ENCODE results near the gene SMOC2. TPM values are rescaled to one million over a fixed set of nuclear protein-coding genes. Genes with fewer than 3 reads are reported as not detected.

The SMOC2 gene
- total RNA-seq, 1 experiment from 2014 or later: 2.1 TPM

DNA sequence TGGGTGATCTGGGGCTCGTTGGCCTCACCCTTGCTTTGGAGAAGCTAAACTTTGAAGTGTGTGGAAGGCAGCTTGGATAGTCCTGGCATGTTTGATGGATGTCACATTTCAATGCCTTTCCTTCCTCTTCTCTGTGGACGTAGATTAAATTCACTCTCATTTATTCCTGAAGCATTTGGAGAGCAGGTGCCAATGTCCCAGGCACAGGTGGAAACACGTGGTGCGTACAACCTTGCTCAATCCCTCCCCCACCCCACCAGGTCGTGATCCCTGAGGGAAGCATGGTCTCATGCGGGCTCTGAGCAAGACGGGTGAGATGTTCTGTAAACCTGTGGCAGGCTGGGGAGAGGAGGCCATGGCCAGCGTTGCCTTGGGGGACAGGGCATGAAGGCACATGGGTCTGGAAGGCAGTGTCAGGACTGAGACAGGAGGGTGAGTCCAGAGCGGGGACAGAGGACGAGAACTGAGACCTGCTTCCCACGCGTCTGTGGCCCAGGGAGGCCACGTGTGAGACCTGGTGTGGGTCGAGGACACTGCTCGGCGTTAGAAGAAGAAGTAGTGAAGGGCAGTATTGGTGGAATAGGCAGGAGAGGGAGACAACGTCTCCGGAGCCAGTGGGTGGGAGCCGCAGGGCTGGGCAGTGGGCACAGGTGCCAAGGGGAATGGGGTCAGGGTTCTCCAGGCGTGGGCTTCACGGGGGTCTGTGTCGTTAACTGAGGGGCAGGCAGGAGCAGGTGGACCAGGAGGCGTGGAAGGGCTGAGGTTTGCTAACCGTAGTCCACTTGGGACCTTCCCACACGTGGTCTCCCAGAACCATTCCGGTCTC lies 34.4 kb downstream of the SMOC2 start:
- Histone ChIP-seq H3K27me3 (ENCODE audit: insufficient read depth, low read length) (no peaks in the 10 kb centered on the region), H2BK20ac (ENCODE audit: low read depth, low read length, poor library complexity, severe bottlenecking) (no peak overlapping the region), H2AK5ac (ENCODE audit: insufficient read length, low read length) (no peak overlapping the region), H3K4me1 (ENCODE audit: insufficient read depth, low read length) (no peaks in the 10 kb centered on the region), H2BK5ac (ENCODE audit: insufficient read length, low read length) (no peak overlapping the region), H4K5ac (ENCODE audit: insufficient read length, low read depth, low read length) (no peak overlapping the region), H3K4me2 (ENCODE audit: insufficient read depth, insufficient read length, low read length) (no peak overlapping the region), H3K4ac (ENCODE audit: low read depth, low read length) (no peak overlapping the region), H2BK12ac (ENCODE audit: insufficient read length, low read depth, low read length) (no peak overlapping the region), H4K91ac (ENCODE audit: insufficient read length, low read depth, low read length) (no peak overlapping the region), H3T11ph (ENCODE audit: low read length) (no peak overlapping the region), H3K79me1 (ENCODE audit: insufficient read depth, low read depth, low read length, poor library complexity, severe bottlenecking) (no peaks in the 10 kb centered on the region), H3K14ac (ENCODE audit: insufficient read depth, low read length) (0 out of 2 replicates have a peak overlapping the region, but pooled peaks have one; percentile 39), H3K9me3 (ENCODE audit: control insufficient read depth, low read depth, low read length) (no peaks in the 10 kb centered on the region), H3K9ac (ENCODE audit: extremely low read depth, insufficient read length, low read length) (no peak overlapping the region), H3K56ac (ENCODE audit: insufficient read length, low read depth, low read length) (no peak overlapping the region), H3K18ac (ENCODE audit: insufficient read length, low read depth, low read length) (no peak overlapping the region), H4K8ac (replicated peaks; ENCODE audit: insufficient read length, low read depth, low read length) (no peak overlapping the region), H3K23me2 (ENCODE audit: insufficient read length, low read depth, low read length, poor library complexity, severe bottlenecking) (no peaks in the 10 kb centered on the region), H2BK120ac (ENCODE audit: low read depth, low read length, poor library complexity, severe bottlenecking) (no peak overlapping the region), H2BK15ac (ENCODE audit: low read depth, low read length) (no peak overlapping the region), H2AFZ (ENCODE audit: low read length) (no peak overlapping the region), H4K20me1 (ENCODE audit: control insufficient read depth, insufficient read depth, insufficient read length) (no peaks in the 10 kb centered on the region), H3K79me2 (ENCODE audit: insufficient read depth, low read length) (no peaks in the 10 kb centered on the region), H3K27ac (ENCODE audit: insufficient read length, low read depth, low read length) (no peak overlapping the region), H3K23ac (ENCODE audit: insufficient read length, low read depth, low read length) (no peak overlapping the region)
- WGBS (ENCODE audit: extremely low coverage, insufficient read length, low lambda C conversion rate): no CpG with 5 or more reads among the region's 26 CpGs
- DNase-seq: no peak
- no peak overlapping the region for H3K4me3 Mint-ChIP-seq
- peaks cover 1 to 3% of the 10 kb centered on the region in 2 experiments; a peak in 4 of 5 replicates for H3K9me3 Mint-ChIP-seq
- H3K27me3 Mint-ChIP-seq (ENCODE audit: low read depth): peaks cover 4% of the 10 kb centered on the region
- peaks cover 3 to 5% of the 10 kb centered on the region in 2 experiments; a peak in 1 of 4 replicates for H3K4me1 Mint-ChIP-seq
- peaks cover 0 to 5% (median 0%) of the 10 kb centered on the region in 3 experiments; a peak in 2 of 7 replicates for H3K36me3 Mint-ChIP-seq (ENCODE audit: insufficient read depth in 1 of 3, low read depth in 3 of 3)
- TF ChIP-seq CTCF (conservative IDR thresholded peaks at IDR 0.05): no peak
- no peak overlapping the region for H3K27ac Mint-ChIP-seq
